Activated T-cell treated with anti-CD3 and anti-CD28 coated beads, Interleukin-2, amount 50 U/mL, for 24 hours (primary cell): ENCODE data around the gene ARHGAP21.
"Not testable (repeated sequence)": the region's sequence is repeated elsewhere in the genome, so short reads cannot be mapped to it uniquely, and the experiment has no call there.

Source experiments
- DNase-seq: peaks from one replicate; pipeline ENCODE4 v3.0.0-alpha.2; 2020
- H3K27ac Mint-ChIP-seq: 2 replicates; pipeline ENCODE4 v1.8.0; 2020; ENCODE audit warnings: mild to moderate bottlenecking, mixed read lengths
- H3K27me3 Mint-ChIP-seq: 2 replicates; pipeline ENCODE4 v1.8.0; 2020; ENCODE audit warnings: mixed read lengths
- H3K36me3 Mint-ChIP-seq: 2 replicates; pipeline ENCODE4 v1.8.0; 2020; ENCODE audit warnings: low read depth, mixed read lengths
- H3K4me1 Mint-ChIP-seq: 2 replicates; pipeline ENCODE4 v1.8.0; 2020; ENCODE audit warnings: low read depth, mixed read lengths
- H3K4me3 Mint-ChIP-seq: 2 replicates; pipeline ENCODE4 v1.8.0; 2020; ENCODE audit warnings: mild to moderate bottlenecking, moderate library complexity, mixed read lengths
- H3K9me3 Mint-ChIP-seq: 2 replicates; pipeline ENCODE4 v1.8.0; 2020; ENCODE audit warnings: mixed read lengths

Gene ARHGAP21

GRCh38 chr10:24731942-24732341, 8.3 kb upstream of the ARHGAP21 start:
- Mint-ChIP-seq H3K27ac (no peak overlapping the region), H3K9me3 (no peaks in the 10 kb centered on the region), H3K4me1 (no peaks in the 10 kb centered on the region), H3K36me3 (no peaks in the 10 kb centered on the region), H3K27me3 (no peaks in the 10 kb centered on the region), H3K4me3 (no peak overlapping the region)
- DNase-seq, result no peak

- no peak overlapping the region for H3K4me3 Mint-ChIP-seq
- H3K9me3 Mint-ChIP-seq, result no peaks in the 10 kb centered on the region
- no peak for DNase-seq
- H3K27me3 Mint-ChIP-seq, result no peaks in the 10 kb centered on the region
- H3K36me3 Mint-ChIP-seq, result no peaks in the 10 kb centered on the region
- H3K4me1 Mint-ChIP-seq, result no peaks in the 10 kb centered on the region
- no peak overlapping the region for H3K27ac Mint-ChIP-seq
Measured at GRCh38 chr10:24730811-24731210, 7.1 kb upstream of the ARHGAP21 start.

- no peak overlapping the region for H3K27ac Mint-ChIP-seq
- no peak overlapping the region for H3K4me3 Mint-ChIP-seq
- H3K27me3 Mint-ChIP-seq, result no peaks in the 10 kb centered on the region
- no peaks in the 10 kb centered on the region for H3K9me3 Mint-ChIP-seq
- no peaks in the 10 kb centered on the region for H3K36me3 Mint-ChIP-seq
- no peak for DNase-seq
- peaks cover 5% of the 10 kb centered on the region for H3K4me1 Mint-ChIP-seq
Measured at GRCh38 chr10:24727786-24728185, 4.1 kb upstream of the ARHGAP21 start.

- no peak for DNase-seq
- no peak overlapping the region for H3K27ac Mint-ChIP-seq
- H3K4me3 Mint-ChIP-seq, result no peak overlapping the region
- peaks cover 2% of the 10 kb centered on the region for H3K36me3 Mint-ChIP-seq
- no peaks in the 10 kb centered on the region for H3K9me3 Mint-ChIP-seq
- peaks cover 11% of the 10 kb centered on the region for H3K4me1 Mint-ChIP-seq
- no peaks in the 10 kb centered on the region for H3K27me3 Mint-ChIP-seq
Measured at GRCh38 chr10:24726626-24727025, 2.9 kb upstream of the ARHGAP21 start.

GRCh38 chr10:24726029-24726428, 2.3 kb upstream of the ARHGAP21 start:
- not testable (repeated sequence) for H3K4me3 Mint-ChIP-seq, H3K36me3 Mint-ChIP-seq, H3K27ac Mint-ChIP-seq, H3K9me3 Mint-ChIP-seq, H3K27me3 Mint-ChIP-seq, DNase-seq
- peaks cover 16% of the 10 kb centered on the region for H3K4me1 Mint-ChIP-seq

GRCh38 chr10:24724381-24725228, 918 bp upstream of the ARHGAP21 start:
- peak; percentile 97 for DNase-seq
- H3K4me3 Mint-ChIP-seq, result peak overlapping the region; percentile 83
- H3K27ac Mint-ChIP-seq, result peak overlapping the region; percentile 91
- H3K27me3 Mint-ChIP-seq, result no peaks in the 10 kb centered on the region
- H3K4me1 Mint-ChIP-seq, result peaks cover 25% of the 10 kb centered on the region
- peaks cover 5% of the 10 kb centered on the region for H3K36me3 Mint-ChIP-seq
- no peaks in the 10 kb centered on the region for H3K9me3 Mint-ChIP-seq

- Mint-ChIP-seq H3K27me3 (no peaks in the 10 kb centered on the region), H3K36me3 (peaks cover 5% of the 10 kb centered on the region)
Measured at GRCh38 chr10:24723386-24723787, 300 bp downstream of the ARHGAP21 start.

GRCh38 chr10:24722676-24723385, 856 bp downstream of the ARHGAP21 start:
- Mint-ChIP-seq H3K36me3 (peaks cover 5% of the 10 kb centered on the region), H3K27me3 (no peaks in the 10 kb centered on the region), H3K4me1 (peaks cover 26% of the 10 kb centered on the region), H3K27ac (peak overlapping the region; percentile 87), H3K4me3 (peak overlapping the region; percentile 83), H3K9me3 (no peaks in the 10 kb centered on the region)
- peak; percentile 70 for DNase-seq

More at GRCh38 chr10:24723386-24723787, 300 bp downstream of the ARHGAP21 start:
- no peaks in the 10 kb centered on the region for H3K9me3 Mint-ChIP-seq
- peak overlapping the region; percentile 56 for H3K4me3 Mint-ChIP-seq
- H3K27ac Mint-ChIP-seq, result no peak overlapping the region
- peak; percentile 57 for DNase-seq
- peaks cover 26% of the 10 kb centered on the region for H3K4me1 Mint-ChIP-seq

GRCh38 chr10:24722131-24722675, 1.5 kb downstream of the ARHGAP21 start:
- Mint-ChIP-seq H3K4me3 (peak overlapping the region; percentile 76), H3K27ac (peak overlapping the region; percentile 71), H3K27me3 (no peaks in the 10 kb centered on the region), H3K36me3 (peaks cover 5% of the 10 kb centered on the region), H3K4me1 (peaks cover 26% of the 10 kb centered on the region), H3K9me3 (no peaks in the 10 kb centered on the region)
- DNase-seq, result no peak

- no peak overlapping the region for H3K27ac Mint-ChIP-seq
- DNase-seq, result no peak
- peaks cover 5% of the 10 kb centered on the region for H3K36me3 Mint-ChIP-seq
- peak overlapping the region; percentile 76 for H3K4me3 Mint-ChIP-seq
- H3K4me1 Mint-ChIP-seq, result peaks cover 26% of the 10 kb centered on the region
- H3K9me3 Mint-ChIP-seq, result no peaks in the 10 kb centered on the region
- no peaks in the 10 kb centered on the region for H3K27me3 Mint-ChIP-seq
Measured at GRCh38 chr10:24721229-24722106, 2.2 kb downstream of the ARHGAP21 start.

GRCh38 chr10:24720096-24720495, 3.6 kb downstream of the ARHGAP21 start:
- Mint-ChIP-seq H3K4me3 (no peak overlapping the region), H3K27me3 (no peaks in the 10 kb centered on the region), H3K27ac (no peak overlapping the region), H3K4me1 (peaks cover 26% of the 10 kb centered on the region), H3K9me3 (no peaks in the 10 kb centered on the region), H3K36me3 (peaks cover 5% of the 10 kb centered on the region)
- DNase-seq, result no peak

GRCh38 chr10:24718031-24718855, 5.4 kb downstream of the ARHGAP21 start:
- H3K4me3 Mint-ChIP-seq, result no peak overlapping the region
- no peak overlapping the region for H3K27ac Mint-ChIP-seq
- H3K27me3 Mint-ChIP-seq, result no peaks in the 10 kb centered on the region
- no peaks in the 10 kb centered on the region for H3K9me3 Mint-ChIP-seq
- peaks cover 5% of the 10 kb centered on the region for H3K36me3 Mint-ChIP-seq
- no peak for DNase-seq
- H3K4me1 Mint-ChIP-seq, result peaks cover 21% of the 10 kb centered on the region

- no peaks in the 10 kb centered on the region for H3K27me3 Mint-ChIP-seq
- peaks cover 3% of the 10 kb centered on the region for H3K36me3 Mint-ChIP-seq
- peaks cover 12% of the 10 kb centered on the region for H3K4me1 Mint-ChIP-seq
- no peaks in the 10 kb centered on the region for H3K9me3 Mint-ChIP-seq
- no peak for DNase-seq
- H3K27ac Mint-ChIP-seq, result no peak overlapping the region
- H3K4me3 Mint-ChIP-seq, result no peak overlapping the region
Measured at GRCh38 chr10:24716295-24716694, 7.4 kb downstream of the ARHGAP21 start.
